ENCODE data around the gene KLF16. TPM values are rescaled to one million over a fixed set of nuclear protein-coding genes. Genes with fewer than 3 reads are reported as not detected.

The KLF16 gene
- total and polyA plus RNA-seq, 9 of the 15 experiments (the other 6 are each of a cell fraction or from before 2014, with no cell fraction given) = 0.04 to 60.4 (median 6.8) TPM

DNA sequence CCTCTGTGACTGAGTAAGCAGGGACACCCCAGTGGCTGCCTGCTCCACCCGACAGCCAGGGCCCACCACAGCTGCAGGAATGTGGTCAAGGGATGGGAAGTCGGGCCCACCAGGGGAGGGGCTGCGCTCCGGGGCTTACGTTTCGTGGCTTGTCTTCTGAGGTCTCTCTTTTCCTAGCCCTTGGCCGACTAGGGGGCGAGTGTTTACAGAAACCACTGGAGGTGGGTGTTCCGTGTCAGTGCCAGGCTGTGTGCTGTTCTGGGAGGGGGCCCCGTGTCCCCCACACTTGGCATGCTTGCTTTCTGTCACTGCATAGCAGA, 46.3 kb upstream of the KLF16 start:
- no peak for ATAC-seq
- intact Hi-C loops (cut with micrococcal nuclease) (no loop called here), in situ Hi-C loops (cut with MboI) (no loop called here)
- no peak overlapping the region for H2AFZ ChIP-seq (ENCODE audit: low read depth, low read length)
- H3K4me1 ChIP-seq (replicated peaks in 1 of 2; ENCODE audit: control insufficient read depth in 2 of 2, insufficient read depth in 2 of 2, low read length in 2 of 2) = peaks cover 11 to 66% of the 10 kb centered on the region in 2 experiments; a peak in 4 of 5 replicates
- no peak overlapping the region for H3K4me3 ChIP-seq
- ChIA-PET POLR2A (no interaction called here), CTCF (ENCODE audit: low intra/inter-chr PET ratio) (no interaction called here)
- BruUV-seq (replicated peaks) = no TSS peak
- no peaks in the 10 kb centered on the region; the same call in 1 of the 2 replicates for H4K20me1 ChIP-seq (replicated peaks; ENCODE audit: control insufficient read depth, insufficient read depth, low read length)
- no peak overlapping the region for H3K27ac ChIP-seq (ENCODE audit: extremely low read depth, low read depth, low read length)
- H3K36me3 ChIP-seq (ENCODE audit: control insufficient read depth, insufficient read depth, low read length) = peaks cover 54% of the 10 kb centered on the region; the same call in 1 of the 3 replicates
- no peak for FAIRE-seq
- peak overlapping the region in 1 of 2 experiments; percentile 61; a peak in 2 of 4 replicates for H3K9ac ChIP-seq (ENCODE audit: insufficient read depth in 1 of 2, low read depth in 2 of 2, low read length in 2 of 2)
- H3K4me2 ChIP-seq (ENCODE audit: insufficient read depth, low read length) = no peak overlapping the region
- no peaks in the 10 kb centered on the region for H3K9me3 ChIP-seq (replicated peaks; ENCODE audit: control insufficient read depth, insufficient read depth, low read depth, low read length)
- no peak for DNase-seq (ENCODE audit: extremely low read depth in 1 of 4, low spot score in 3 of 4)
- TF ChIP-seq SLC30A9 (CRISPR knock-in tag; IDR thresholded peaks at IDR 0.05) (no peak), POLR2G (IDR thresholded peaks at IDR 0.05; ENCODE audit: low read depth, low read length) (peak; percentile 41; the same call in 1 of the 2 replicates)
- WGBS (ENCODE audit: insufficient coverage, low coverage, missing lambda C conversion rate) = 83% methylated on average over 10 of the region's 10 CpGs
- H3K27me3 ChIP-seq (ENCODE audit: control insufficient read depth in 2 of 2, insufficient read depth in 2 of 2, low read length in 2 of 2) = no peaks in the 10 kb centered on the region
- H3K9me1 ChIP-seq (ENCODE audit: control insufficient read depth, insufficient read depth, low read length) = no peaks in the 10 kb centered on the region
- H3K79me2 ChIP-seq (ENCODE audit: control insufficient read depth, insufficient read depth, low read length) = peaks cover 85% of the 10 kb centered on the region

DNA sequence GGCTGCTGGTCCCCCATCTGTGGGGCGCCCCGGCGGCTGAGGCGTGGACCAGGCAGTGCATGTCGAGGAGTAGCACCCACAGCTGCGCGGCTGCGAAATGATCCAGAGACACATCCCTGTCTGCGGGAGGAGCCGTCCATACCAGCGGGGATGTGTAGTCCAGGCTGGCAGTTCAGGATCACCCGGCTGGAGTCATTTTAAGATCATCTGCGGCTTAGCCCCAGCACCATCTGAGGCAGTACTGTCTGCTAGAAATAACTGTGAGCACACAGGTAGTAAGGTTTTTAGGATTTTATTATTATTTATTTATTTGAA, 44.9 kb upstream of the KLF16 start:
- Histone ChIP-seq H3K9me3 (replicated peaks; ENCODE audit: control insufficient read depth, insufficient read depth, low read depth, low read length) (no peaks in the 10 kb centered on the region), H3K4me1 (replicated peaks in 1 of 2; ENCODE audit: control insufficient read depth in 2 of 2, insufficient read depth in 2 of 2, low read length in 2 of 2) (peaks cover 16 to 62% of the 10 kb centered on the region in 2 experiments; a peak in 4 of 5 replicates), H3K27me3 (ENCODE audit: control insufficient read depth in 2 of 2, insufficient read depth in 2 of 2, low read length in 2 of 2) (no peaks in the 10 kb centered on the region), H2AFZ (ENCODE audit: low read depth, low read length) (no peak overlapping the region), H3K9me1 (ENCODE audit: control insufficient read depth, insufficient read depth, low read length) (no peaks in the 10 kb centered on the region), H3K4me2 (ENCODE audit: insufficient read depth, low read length) (no peak overlapping the region), H3K9ac (ENCODE audit: insufficient read depth in 1 of 2, low read depth in 2 of 2, low read length in 2 of 2) (peak overlapping the region in 1 of 2 experiments; percentile 89; a peak in 2 of 4 replicates), H3K27ac (ENCODE audit: extremely low read depth, low read depth, low read length) (no peak overlapping the region), H4K20me1 (replicated peaks; ENCODE audit: control insufficient read depth, insufficient read depth, low read length) (no peaks in the 10 kb centered on the region; the same call in 1 of the 2 replicates), H3K79me2 (ENCODE audit: control insufficient read depth, insufficient read depth, low read length) (peaks cover 75% of the 10 kb centered on the region), H3K36me3 (ENCODE audit: control insufficient read depth, insufficient read depth, low read length) (peaks cover 40% of the 10 kb centered on the region; the same call in 1 of the 3 replicates), H3K4me3 (no peak overlapping the region)
- CTCF ChIA-PET (ENCODE audit: low intra/inter-chr PET ratio) = no interaction called here
- ATAC-seq = no peak
- in situ Hi-C loops (cut with MboI) = no loop called here
- BruUV-seq (replicated peaks) = no TSS peak
- no peak for DNase-seq (ENCODE audit: extremely low read depth in 1 of 4, low spot score in 3 of 4)
- WGBS (ENCODE audit: insufficient coverage, low coverage, missing lambda C conversion rate) = 93% methylated on average over 8 of the region's 13 CpGs
- TF ChIP-seq RBFOX2 (IDR thresholded peaks at IDR 0.05; ENCODE audit: low read depth, low read length) (peak; percentile 13), MYC (IDR thresholded peaks at IDR 0.05; ENCODE audit: low read depth, low read length) (no peak), MYC (CRISPR knock-in tag; IDR thresholded peaks at IDR 0.05; ENCODE audit: borderline replicate concordance, low read depth) (no peak), GATA2 (CRISPR knock-in tag; IDR thresholded peaks at IDR 0.05) (no peak)
- FAIRE-seq = no peak
- POLR2A ChIA-PET = no interaction called here
- intact Hi-C loops (cut with micrococcal nuclease) = no loop called here
